KMS-11 (cell line): ENCODE measurements around the gene KRTAP5-11.

ENCODE experiments used
- H2AFZ ChIP-seq: fragments of 200-600 bp; sonication (generic); 2 replicates; pipeline ENCODE4 v1.6.1; 2016; ENCODE audit warnings: antibody characterized with exemption, mixed run types, low read depth
- H3K27ac ChIP-seq: fragments of 200-600 bp; sonication (generic); 2 replicates; pipeline ENCODE4 v1.6.1; 2016; ENCODE audit warnings: mild to moderate bottlenecking, mixed run types
- H3K27me3 ChIP-seq: fragments of 200-600 bp; sonication (generic); 2 replicates; pipeline ENCODE4 v1.6.1; 2017; ENCODE audit warnings: mild to moderate bottlenecking, low read depth, mixed run types, moderate library complexity; ENCODE audit not compliant: insufficient read depth
- H3K36me3 ChIP-seq: fragments of 200-600 bp; sonication (generic); 2 replicates; pipeline ENCODE4 v1.6.1; 2017; ENCODE audit warnings: mild to moderate bottlenecking, mixed run types; ENCODE audit not compliant: insufficient read depth
- H3K4me1 ChIP-seq: fragments of 200-600 bp; sonication (generic); 2 replicates; pipeline ENCODE4 v1.6.1; 2016; ENCODE audit warnings: mild to moderate bottlenecking, low read depth, mixed run types; ENCODE audit not compliant: poor library complexity, severe bottlenecking
- H3K4me2 ChIP-seq: fragments of 200-600 bp; sonication (generic); 2 replicates; pipeline ENCODE4 v1.7.0; 2016; ENCODE audit warnings: mild to moderate bottlenecking, mixed run types
- H3K4me3 ChIP-seq: fragments of 200-600 bp; sonication (generic); IDR thresholded peaks from 2 replicates; pipeline ENCODE4 v1.6.1; 2017; ENCODE audit warnings: low read depth, low read length, mixed read lengths; ENCODE audit not compliant: insufficient read depth
- H3K79me2 ChIP-seq: fragments of 200-600 bp; sonication (generic); 2 replicates; pipeline ENCODE4 v1.6.1; 2016; ENCODE audit warnings: low read depth, mixed run types; ENCODE audit not compliant: insufficient read depth
- H3K9ac ChIP-seq: fragments of 200-600 bp; sonication (generic); 2 replicates; pipeline ENCODE4 v1.6.1; 2016; ENCODE audit warnings: mild to moderate bottlenecking, mixed run types
- H4K20me1 ChIP-seq: fragments of 200-600 bp; sonication (generic); 2 replicates; pipeline ENCODE4 v1.6.1; 2016; ENCODE audit warnings: mild to moderate bottlenecking, mixed run types; ENCODE audit not compliant: insufficient read depth
- CTCF ChIP-seq: fragments of 200-600 bp; sonication (generic); conservative IDR thresholded peaks from 2 replicates; pipeline ENCODE4 v1.6.1; 2017; ENCODE audit warnings: low read depth, mild to moderate bottlenecking, antibody characterized with exemption, low read length, moderate library complexity, mixed read lengths

KRTAP5-11 gene

GRCh38 chr11:71566081-71566620 is 16.5 kb downstream of the KRTAP5-11 start:
- no peaks in the 10 kb centered on the region for H3K36me3 ChIP-seq
- no peak overlapping the region for H3K4me3 ChIP-seq
- no peaks in the 10 kb centered on the region for H3K4me1 ChIP-seq
- H3K27ac ChIP-seq, result no peak overlapping the region
- H3K4me2 ChIP-seq, result no peak overlapping the region
- H3K79me2 ChIP-seq, result no peaks in the 10 kb centered on the region
- H4K20me1 ChIP-seq, result no peaks in the 10 kb centered on the region
- H2AFZ ChIP-seq, result no peak overlapping the region
- H3K27me3 ChIP-seq, result no peaks in the 10 kb centered on the region
- H3K9ac ChIP-seq, result no peak overlapping the region
- TF ChIP-seq CTCF, result no peak

GRCh38 chr11:71565263-71565662 is 17.4 kb downstream of the KRTAP5-11 start, which contains the start of gene KRTAP5-10:
KRTAP5-10 (plus strand) TSS chr11:71565563; CDS start chr11:71565588, 25 bp downstream.
- TF ChIP-seq CTCF, result no peak
- Histone ChIP-seq H3K4me2 (no peak within 1 kb of the TSS), H4K20me1 (no peaks in the 10 kb centered on the region), H3K79me2 (no peaks in the 10 kb centered on the region), H3K27me3 (no peaks in the 10 kb centered on the region), H3K27ac (no peak within 1 kb of the TSS), H3K4me1 (no peaks in the 10 kb centered on the region), H2AFZ (no peak within 1 kb of the TSS), H3K9ac (no peak within 1 kb of the TSS), H3K36me3 (no peaks in the 10 kb centered on the region), H3K4me3 (no peak within 1 kb of the TSS)

GRCh38 chr11:71564430-71564829 is 18.2 kb downstream of the KRTAP5-11 start:
- Histone ChIP-seq H3K4me1 (no peaks in the 10 kb centered on the region), H3K27me3 (no peaks in the 10 kb centered on the region), H2AFZ (no peak overlapping the region), H3K4me2 (no peak overlapping the region), H3K79me2 (no peaks in the 10 kb centered on the region), H3K27ac (no peak overlapping the region), H3K9ac (no peak overlapping the region), H4K20me1 (no peaks in the 10 kb centered on the region), H3K4me3 (no peak overlapping the region), H3K36me3 (no peaks in the 10 kb centered on the region)
- TF ChIP-seq CTCF, result no peak

GRCh38 chr11:71563406-71563805 is 19.3 kb downstream of the KRTAP5-11 start:
- Histone ChIP-seq H3K79me2 (no peaks in the 10 kb centered on the region), H3K4me2 (no peak overlapping the region), H2AFZ (no peak overlapping the region)

More at GRCh38 chr11:71563406-71563805, 19.3 kb downstream of the KRTAP5-11 start:
- H3K4me3 ChIP-seq, result no peak overlapping the region
- H4K20me1 ChIP-seq, result no peaks in the 10 kb centered on the region
- no peaks in the 10 kb centered on the region for H3K27me3 ChIP-seq
- no peaks in the 10 kb centered on the region for H3K4me1 ChIP-seq
- H3K36me3 ChIP-seq, result no peaks in the 10 kb centered on the region
- TF ChIP-seq CTCF, result no peak
- H3K27ac ChIP-seq, result no peak overlapping the region
- no peak overlapping the region for H3K9ac ChIP-seq
